Osteocyte (in vitro differentiated cells): ENCODE results near the gene HSD3B7. TPM values are rescaled to one million over a fixed set of nuclear protein-coding genes. Genes with fewer than 3 reads are reported as not detected.
A peak's percentile ranks its signal among the peaks of the same experiment; 100 is the strongest.

Experiments
- DNase-seq: peaks from one replicate; pipeline ENCODE4 v3.0.0; 2021; ENCODE audit warnings: mixed read lengths; ENCODE audit not compliant: unreplicated experiment; ENCODE audit errors: extremely low spot score
- H3K27ac Mint-ChIP-seq: one replicate; pipeline ENCODE4 v1.8.0; 2021; ENCODE audit warnings: mild to moderate bottlenecking, mixed read lengths; ENCODE audit not compliant: unreplicated experiment
- H3K27me3 Mint-ChIP-seq: one replicate; pipeline ENCODE4 v1.8.0; 2021; ENCODE audit warnings: mixed read lengths; ENCODE audit not compliant: unreplicated experiment
- H3K36me3 Mint-ChIP-seq: one replicate; pipeline ENCODE4 v1.8.0; 2021; ENCODE audit warnings: mixed read lengths; ENCODE audit not compliant: unreplicated experiment
- H3K4me1 Mint-ChIP-seq: one replicate; pipeline ENCODE4 v1.8.0; 2021; ENCODE audit warnings: mixed read lengths; ENCODE audit not compliant: unreplicated experiment
- H3K4me3 Mint-ChIP-seq: one replicate; pipeline ENCODE4 v1.8.0; 2021; ENCODE audit warnings: mild to moderate bottlenecking, moderate library complexity, mixed read lengths; ENCODE audit not compliant: unreplicated experiment
- H3K9me3 Mint-ChIP-seq: one replicate; pipeline ENCODE4 v1.8.0; 2021; ENCODE audit warnings: mixed read lengths; ENCODE audit not compliant: unreplicated experiment
- total RNA-seq: library from RNA; stranded (reverse); gene quantifications from 2 replicates; pipeline ENCODE4 v1.2.1, GENCODE V29; 2021
- TF ChIP-seq, protein P1 (sequence below): fragments of 200-600 bp; sonication (generic); IDR thresholded peaks from 2 replicates; pipeline ENCODE4 v1.5.0; 2021; ENCODE audit warnings: antibody characterized with exemption, mild to moderate bottlenecking, moderate library complexity

Gene HSD3B7
- total RNA-seq, 1 donor from 2014 or later, result 7.6 TPM

DNA sequence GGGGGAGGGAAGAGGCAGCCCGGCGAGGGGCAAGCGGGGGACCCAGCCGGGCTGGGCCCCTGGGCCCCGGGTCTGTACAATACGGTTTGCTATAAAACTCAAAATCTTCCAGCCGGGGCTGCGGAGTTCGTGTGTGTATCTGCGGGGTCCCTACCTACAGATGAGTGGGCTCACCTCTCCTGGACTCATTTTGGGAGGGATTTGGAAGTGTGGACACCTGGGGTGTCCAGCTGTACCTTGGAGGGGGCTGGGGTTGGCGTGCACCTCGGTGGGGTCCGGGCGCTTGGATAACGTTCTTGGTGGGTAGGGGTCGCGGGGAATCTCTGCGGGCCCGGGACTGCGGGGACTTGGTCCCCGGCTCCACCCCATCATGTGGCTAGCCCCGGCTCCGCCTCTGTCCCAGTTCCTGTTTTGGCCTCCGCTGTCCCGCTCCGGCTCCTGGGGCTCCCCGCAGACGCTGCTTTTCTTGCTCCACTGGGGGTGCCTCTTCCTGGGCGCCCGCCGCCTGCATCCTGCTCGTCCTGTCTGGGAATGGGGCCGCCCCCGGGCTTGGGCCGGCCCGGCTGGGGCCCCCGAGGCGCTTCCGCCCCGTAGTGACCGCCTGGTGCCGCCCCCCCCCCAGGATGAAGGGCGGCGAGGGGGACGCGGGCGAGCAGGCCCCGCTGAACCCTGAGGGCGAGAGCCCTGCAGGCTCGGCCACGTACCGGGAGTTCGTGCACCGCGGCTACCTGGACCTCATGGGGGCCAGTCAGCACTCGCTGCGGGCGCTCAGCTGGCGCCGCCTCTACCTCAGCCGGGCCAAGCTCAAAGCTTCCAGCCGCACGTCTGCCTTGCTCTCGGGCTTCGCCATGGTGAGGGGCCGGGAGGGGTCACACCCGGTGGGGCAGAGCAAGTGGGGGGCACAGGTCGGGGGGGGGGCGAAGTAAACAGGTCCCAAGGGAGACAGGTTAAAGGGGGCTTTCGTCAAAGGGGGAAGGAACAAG is 36.0 kb upstream of the HSD3B7 start, which contains the start of gene ORAI3:
TSS of gene ORAI3 (plus strand) at position 402 of the 983 bp plus-strand sequence. CDS start at position 624, 222 bp downstream.
- peak within 1 kb of the TSS; percentile 97 for H3K27ac Mint-ChIP-seq
- H3K9me3 Mint-ChIP-seq, result no peaks in the 10 kb centered on the region
- H3K4me3 Mint-ChIP-seq, result peak within 1 kb of the TSS; percentile 86
- TF ChIP-seq, protein P1, sequence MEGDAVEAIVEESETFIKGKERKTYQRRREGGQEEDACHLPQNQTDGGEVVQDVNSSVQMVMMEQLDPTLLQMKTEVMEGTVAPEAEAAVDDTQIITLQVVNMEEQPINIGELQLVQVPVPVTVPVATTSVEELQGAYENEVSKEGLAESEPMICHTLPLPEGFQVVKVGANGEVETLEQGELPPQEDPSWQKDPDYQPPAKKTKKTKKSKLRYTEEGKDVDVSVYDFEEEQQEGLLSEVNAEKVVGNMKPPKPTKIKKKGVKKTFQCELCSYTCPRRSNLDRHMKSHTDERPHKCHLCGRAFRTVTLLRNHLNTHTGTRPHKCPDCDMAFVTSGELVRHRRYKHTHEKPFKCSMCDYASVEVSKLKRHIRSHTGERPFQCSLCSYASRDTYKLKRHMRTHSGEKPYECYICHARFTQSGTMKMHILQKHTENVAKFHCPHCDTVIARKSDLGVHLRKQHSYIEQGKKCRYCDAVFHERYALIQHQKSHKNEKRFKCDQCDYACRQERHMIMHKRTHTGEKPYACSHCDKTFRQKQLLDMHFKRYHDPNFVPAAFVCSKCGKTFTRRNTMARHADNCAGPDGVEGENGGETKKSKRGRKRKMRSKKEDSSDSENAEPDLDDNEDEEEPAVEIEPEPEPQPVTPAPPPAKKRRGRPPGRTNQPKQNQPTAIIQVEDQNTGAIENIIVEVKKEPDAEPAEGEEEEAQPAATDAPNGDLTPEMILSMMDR, result no peak
- no peaks in the 10 kb centered on the region for H3K27me3 Mint-ChIP-seq
- peaks cover 11% of the 10 kb centered on the region for H3K36me3 Mint-ChIP-seq
- peaks cover 36% of the 10 kb centered on the region for H3K4me1 Mint-ChIP-seq
- DNase-seq, result no peak

DNA sequence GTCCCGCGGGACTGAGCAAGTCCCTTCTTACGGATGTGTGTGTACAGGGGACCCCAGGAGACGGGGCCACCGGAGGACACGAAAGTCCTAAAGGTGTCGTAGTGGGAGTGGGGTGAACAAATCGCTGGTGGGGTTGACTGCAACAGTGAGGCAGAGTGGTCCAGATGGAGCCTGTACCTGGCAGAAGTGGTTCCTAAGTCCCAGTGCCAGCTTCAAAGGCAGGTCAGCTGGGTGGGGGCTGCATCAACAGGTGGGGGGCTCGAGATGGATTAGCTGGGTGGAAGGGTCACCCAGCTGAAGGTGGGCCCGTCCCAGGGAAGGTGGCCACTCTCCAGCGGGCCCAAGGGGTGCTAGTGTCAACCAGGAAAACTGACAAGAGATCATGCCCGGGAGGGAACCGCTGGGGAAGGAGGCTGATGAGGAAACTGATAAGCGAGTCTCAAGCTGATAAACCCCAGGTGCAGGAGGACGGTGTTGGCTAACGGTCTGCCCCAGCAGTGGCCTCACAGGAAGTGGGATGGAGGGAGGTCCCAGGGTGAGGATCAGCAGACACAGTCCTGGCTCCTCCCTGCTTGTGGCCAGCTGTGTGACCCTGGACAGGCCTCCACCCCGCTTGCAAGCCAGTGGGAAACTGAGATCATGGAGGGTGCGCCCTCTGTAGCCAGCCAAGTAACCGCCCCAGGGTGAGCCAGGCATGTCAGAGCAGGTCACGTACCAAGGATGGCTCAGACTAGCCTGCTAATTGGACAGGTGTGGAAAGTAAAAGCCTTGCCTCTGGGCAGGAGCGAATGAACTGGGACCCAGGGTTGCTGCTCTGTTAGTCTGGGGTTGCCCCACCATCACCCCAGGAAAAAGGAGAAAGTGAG is 35.1 kb upstream of the HSD3B7 start:
- TF ChIP-seq, protein P1, result no peak
- Mint-ChIP-seq H3K27ac (peak overlapping the region; percentile 82), H3K9me3 (no peaks in the 10 kb centered on the region), H3K4me1 (peaks cover 38% of the 10 kb centered on the region), H3K4me3 (peak overlapping the region; percentile 86), H3K27me3 (no peaks in the 10 kb centered on the region), H3K36me3 (peaks cover 6% of the 10 kb centered on the region)
- no peak for DNase-seq

DNA sequence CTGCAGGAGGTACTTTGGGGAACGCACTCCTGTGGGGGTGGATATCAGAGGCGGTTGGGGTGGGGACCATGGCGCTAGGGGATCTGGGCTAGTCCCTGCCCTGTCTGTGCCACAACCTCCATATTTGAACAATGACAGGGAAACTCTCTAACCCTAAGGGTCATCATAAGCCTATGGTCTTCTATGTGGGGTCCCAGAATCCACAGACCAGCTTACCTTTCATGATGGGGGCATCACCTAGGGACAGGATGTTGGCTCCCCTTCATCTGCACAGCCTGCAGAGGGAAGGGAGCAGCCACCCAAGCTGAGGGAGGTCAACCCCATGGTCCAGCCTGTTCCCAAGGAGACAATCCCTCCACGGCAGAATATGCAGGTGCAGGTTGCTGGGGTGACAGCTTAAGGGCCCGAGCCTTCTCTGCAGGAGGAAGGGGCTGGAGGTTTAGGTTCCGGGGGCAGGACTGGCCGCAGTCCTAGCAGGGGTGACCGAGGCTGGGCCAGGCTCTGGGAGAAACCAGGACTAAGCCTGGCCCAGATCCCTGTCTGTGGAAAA is 34.4 kb upstream of the HSD3B7 start:
- peaks cover 4% of the 10 kb centered on the region for H3K36me3 Mint-ChIP-seq
- H3K4me1 Mint-ChIP-seq, result peaks cover 38% of the 10 kb centered on the region
- H3K27me3 Mint-ChIP-seq, result no peaks in the 10 kb centered on the region
- peak overlapping the region; percentile 86 for H3K4me3 Mint-ChIP-seq
- DNase-seq, result no peak
- TF ChIP-seq, protein P1, result no peak
- no peaks in the 10 kb centered on the region for H3K9me3 Mint-ChIP-seq
- peak overlapping the region; percentile 82 for H3K27ac Mint-ChIP-seq

DNA sequence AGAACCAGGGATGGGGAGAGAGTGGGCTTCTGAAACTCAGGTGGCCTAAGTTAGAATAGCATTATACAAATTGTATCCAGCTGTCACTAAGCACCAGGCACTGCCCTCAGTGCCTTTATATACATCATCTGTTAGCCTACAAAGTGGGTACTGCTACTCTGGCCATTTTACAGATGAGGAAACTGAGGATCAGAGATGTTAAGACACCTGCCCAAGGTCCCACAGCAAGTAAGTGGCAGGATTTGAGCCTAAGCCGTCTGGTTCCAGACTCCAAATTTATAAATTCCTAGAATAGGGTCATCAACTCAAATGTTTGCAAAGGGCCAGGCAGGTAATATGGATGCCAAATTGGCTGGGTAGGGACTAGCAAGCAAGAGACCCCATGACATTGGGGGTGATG is 33.8 kb upstream of the HSD3B7 start:
- H3K4me1 Mint-ChIP-seq, result peaks cover 38% of the 10 kb centered on the region
- DNase-seq, result no peak
- TF ChIP-seq, protein P1, result no peak
- H3K36me3 Mint-ChIP-seq, result peaks cover 4% of the 10 kb centered on the region
- peak overlapping the region; percentile 52 for H3K27ac Mint-ChIP-seq
- H3K27me3 Mint-ChIP-seq, result no peaks in the 10 kb centered on the region
- H3K9me3 Mint-ChIP-seq, result no peaks in the 10 kb centered on the region
- no peak overlapping the region for H3K4me3 Mint-ChIP-seq
